Measurements from ENCODE around the gene SCPEP1. TPM values are rescaled to one million over a fixed set of nuclear protein-coding genes. Genes with fewer than 3 reads are reported as not detected.

Gene SCPEP1
- total RNA-seq, 4 donors from 2014 or later: 61.0 to 111 (median 72.4) TPM

- DNase-seq (ENCODE audit: extremely low spot score): no peak
- Histone ChIP-seq H3K36me3 (no peaks in the 10 kb centered on the region), H3K4me1 (peaks cover 12 to 18% (median 16%) of the 10 kb centered on the region in 4 donors), H3K9me3 (no peaks in the 10 kb centered on the region), H3K27me3 (peaks cover 0 to 23% (median 0%) of the 10 kb centered on the region in 4 donors), H3K27ac (replicated peaks in 1 of 4) (peak overlapping the region in 3 of 4 donors; percentile 25 to 40 (median 30)), H3K4me3 (peak overlapping the region; percentile 46 to 56 (median 49))
- 53% methylated on average over 8 of the region's 69 CpGs for WGBS
- no peak for TF ChIP-seq POLR2AphosphoS5 (IDR thresholded peaks at IDR 0.05)
- TF ChIP-seq POLR2A (IDR thresholded peaks at IDR 0.05; ENCODE audit: low read depth): no peak
- TF ChIP-seq, protein P1, sequence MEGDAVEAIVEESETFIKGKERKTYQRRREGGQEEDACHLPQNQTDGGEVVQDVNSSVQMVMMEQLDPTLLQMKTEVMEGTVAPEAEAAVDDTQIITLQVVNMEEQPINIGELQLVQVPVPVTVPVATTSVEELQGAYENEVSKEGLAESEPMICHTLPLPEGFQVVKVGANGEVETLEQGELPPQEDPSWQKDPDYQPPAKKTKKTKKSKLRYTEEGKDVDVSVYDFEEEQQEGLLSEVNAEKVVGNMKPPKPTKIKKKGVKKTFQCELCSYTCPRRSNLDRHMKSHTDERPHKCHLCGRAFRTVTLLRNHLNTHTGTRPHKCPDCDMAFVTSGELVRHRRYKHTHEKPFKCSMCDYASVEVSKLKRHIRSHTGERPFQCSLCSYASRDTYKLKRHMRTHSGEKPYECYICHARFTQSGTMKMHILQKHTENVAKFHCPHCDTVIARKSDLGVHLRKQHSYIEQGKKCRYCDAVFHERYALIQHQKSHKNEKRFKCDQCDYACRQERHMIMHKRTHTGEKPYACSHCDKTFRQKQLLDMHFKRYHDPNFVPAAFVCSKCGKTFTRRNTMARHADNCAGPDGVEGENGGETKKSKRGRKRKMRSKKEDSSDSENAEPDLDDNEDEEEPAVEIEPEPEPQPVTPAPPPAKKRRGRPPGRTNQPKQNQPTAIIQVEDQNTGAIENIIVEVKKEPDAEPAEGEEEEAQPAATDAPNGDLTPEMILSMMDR (IDR thresholded peaks at IDR 0.05): no peak
- TF ChIP-seq EP300 (IDR thresholded peaks at IDR 0.05): no peak
- intact Hi-C loops (cut with DNase I): no loop called here
Measured at GRCh38 chr17:57045868-57046704, 68.2 kb downstream of the SCPEP1 start.

GRCh38 chr17:57046749-57047148 is 68.8 kb downstream of the SCPEP1 start:
- intact Hi-C loops (cut with DNase I): no loop called here
- 84% methylated on average over 18 of the region's 18 CpGs for WGBS
- Histone ChIP-seq H3K27me3 (peaks cover 0 to 23% (median 0%) of the 10 kb centered on the region in 4 donors), H3K4me1 (peaks cover 12 to 22% (median 18%) of the 10 kb centered on the region in 4 donors), H3K4me3 (peak overlapping the region; percentile 46 to 56 (median 49)), H3K27ac (replicated peaks in 1 of 4) (peak overlapping the region in 2 of 4 donors; percentile 30 to 40), H3K36me3 (no peaks in the 10 kb centered on the region), H3K9me3 (no peaks in the 10 kb centered on the region)
- DNase-seq (ENCODE audit: extremely low spot score): no peak
- TF ChIP-seq EP300 (IDR thresholded peaks at IDR 0.05) (no peak), POLR2AphosphoS5 (IDR thresholded peaks at IDR 0.05) (no peak), POLR2A (IDR thresholded peaks at IDR 0.05; ENCODE audit: low read depth) (no peak)
- TF ChIP-seq, protein P1 (IDR thresholded peaks at IDR 0.05): no peak

DNA sequence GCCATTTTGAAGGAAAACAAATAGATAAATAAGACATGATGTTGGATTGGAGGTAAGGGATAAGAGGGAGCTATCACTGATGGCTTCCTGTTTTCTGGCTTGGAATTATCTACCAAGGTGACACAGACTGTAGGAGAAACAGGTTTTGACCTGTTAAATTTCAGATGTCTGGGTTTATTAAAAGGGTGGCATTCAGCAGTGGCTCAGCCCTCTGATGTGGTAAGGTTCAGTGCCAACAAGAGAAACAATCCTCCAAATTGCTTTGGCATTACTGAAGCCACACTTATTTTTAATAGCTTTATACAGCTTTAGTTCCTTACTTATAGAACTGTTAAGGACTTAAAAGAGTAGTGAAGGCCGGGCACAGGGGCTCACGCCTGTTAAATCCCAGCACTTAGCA is 70.2 kb downstream of the SCPEP1 start:
- DNase-seq (ENCODE audit: extremely low spot score): no peak
- Histone ChIP-seq H3K9me3 (no peaks in the 10 kb centered on the region), H3K27ac (replicated peaks in 1 of 4) (no peak overlapping the region), H3K4me1 (peaks cover 12 to 29% (median 25%) of the 10 kb centered on the region in 4 donors), H3K27me3 (peaks cover 0 to 23% (median 0%) of the 10 kb centered on the region in 4 donors), H3K36me3 (no peaks in the 10 kb centered on the region), H3K4me3 (no peak overlapping the region)
- TF ChIP-seq, protein P1 (IDR thresholded peaks at IDR 0.05): no peak
- TF ChIP-seq POLR2AphosphoS5 (IDR thresholded peaks at IDR 0.05) (no peak), EP300 (IDR thresholded peaks at IDR 0.05) (no peak), POLR2A (IDR thresholded peaks at IDR 0.05; ENCODE audit: low read depth) (no peak)
- 100% methylated on average over 2 of the region's 2 CpGs for WGBS
- intact Hi-C loops (cut with DNase I): no loop called here

DNA sequence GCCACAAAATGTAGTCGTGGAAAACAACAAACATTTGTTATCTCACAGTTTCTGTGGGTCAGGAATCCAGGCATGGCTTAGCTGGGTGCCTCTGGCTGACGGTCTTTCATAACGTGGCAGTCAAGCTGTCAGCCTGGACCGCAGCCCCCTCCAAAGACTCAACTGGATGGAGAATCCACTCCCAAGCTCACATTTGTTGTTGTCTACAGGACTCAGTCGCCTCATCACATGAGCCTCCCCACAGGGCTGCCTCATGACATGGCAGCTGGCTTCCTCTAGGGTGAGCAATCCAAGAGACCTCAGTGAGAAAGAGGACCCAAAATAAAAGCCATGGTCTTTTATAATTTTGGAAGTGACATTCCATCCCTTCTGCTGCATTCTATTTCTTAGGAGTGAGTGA is 72.4 kb downstream of the SCPEP1 start:
- Histone ChIP-seq H3K4me1 (peaks cover 15 to 37% (median 34%) of the 10 kb centered on the region in 4 donors), H3K27ac (replicated peaks in 1 of 4) (peak overlapping the region in 1 of 4 donors; percentile 8), H3K9me3 (no peaks in the 10 kb centered on the region), H3K27me3 (peaks cover 0 to 13% (median 0%) of the 10 kb centered on the region in 4 donors), H3K4me3 (no peak overlapping the region), H3K36me3 (no peaks in the 10 kb centered on the region)
- DNase-seq (ENCODE audit: extremely low spot score): no peak
- intact Hi-C loops (cut with DNase I): loop anchor here (5.0 kb wide), 1 partner anchor 43 kb away; no protein-coding TSS in a partner anchor
- WGBS: 91% methylated on average over 5 of the region's 5 CpGs
- TF ChIP-seq EP300 (IDR thresholded peaks at IDR 0.05) (no peak), POLR2A (IDR thresholded peaks at IDR 0.05; ENCODE audit: low read depth) (no peak), POLR2AphosphoS5 (IDR thresholded peaks at IDR 0.05) (no peak)
- TF ChIP-seq, protein P1 (IDR thresholded peaks at IDR 0.05): no peak
